ENCODE results near the gene HDAC5.
"Not testable (repeated sequence)": the region's sequence is repeated elsewhere in the genome, so short reads cannot be mapped to it uniquely, and the experiment has no call there.

The HDAC5 gene
- total RNA-seq: 130 reads per million, percentile 87 among the genes with 10 or more reads in this experiment

- peak; percentile 96 for DNase-seq
Observed at GRCh38 chr17:44123356-44124117, at the start of gene HDAC5. Gene HDAC5 (minus strand): TSS chr17:44123641. CDS start chr17:44117515, 6,126 bp downstream.

- no peak for DNase-seq
Observed at GRCh38 chr17:44171931-44172455, 48.6 kb upstream of the HDAC5 start.

GRCh38 chr17:44170499-44171201, 47.2 kb upstream of the HDAC5 start, which contains the start of gene ASB16:
Gene ASB16 (plus strand): TSS chr17:44170704. CDS start chr17:44170790, 86 bp downstream.
- DNase-seq: no peak

GRCh38 chr17:44170135-44170498, 46.7 kb upstream of the HDAC5 start:
- no peak for DNase-seq

- DNase-seq: no peak
Observed at GRCh38 chr17:44167181-44167861, 43.9 kb upstream of the HDAC5 start.

- DNase-seq: no peak
Observed at GRCh38 chr17:44164476-44164875, 41.0 kb upstream of the HDAC5 start.

GRCh38 chr17:44159519-44160210, 36.2 kb upstream of the HDAC5 start:
- no peak for DNase-seq

GRCh38 chr17:44155488-44155887, 32.0 kb upstream of the HDAC5 start:
- no peak for DNase-seq

- DNase-seq: no peak
Observed at GRCh38 chr17:44152875-44153274, 29.4 kb upstream of the HDAC5 start.

GRCh38 chr17:44149750-44150329, 26.4 kb upstream of the HDAC5 start:
- DNase-seq: no peak

- DNase-seq: not testable (repeated sequence)
Observed at GRCh38 chr17:44149066-44149465, 25.6 kb upstream of the HDAC5 start.

GRCh38 chr17:44147812-44148211, 24.4 kb upstream of the HDAC5 start:
- no peak for DNase-seq

GRCh38 chr17:44146375-44147346, 23.2 kb upstream of the HDAC5 start:
- no peak for DNase-seq

- no peak for DNase-seq
Observed at GRCh38 chr17:44144966-44145739, 21.7 kb upstream of the HDAC5 start.

GRCh38 chr17:44143921-44144320, 20.5 kb upstream of the HDAC5 start:
- not testable (repeated sequence) for DNase-seq

- peak; percentile 44 for DNase-seq
Observed at GRCh38 chr17:44137891-44138709, 14.7 kb upstream of the HDAC5 start.

- DNase-seq: no peak
Observed at GRCh38 chr17:44134752-44135568, 11.5 kb upstream of the HDAC5 start.

GRCh38 chr17:44133918-44134476, 10.6 kb upstream of the HDAC5 start:
- no peak for DNase-seq

Measured in effector CD4-positive, alpha-beta T cell (primary cell).